K562 (cell line): ENCODE data around the gene RYR3. TPM values are rescaled to one million over a fixed set of nuclear protein-coding genes. Genes with fewer than 3 reads are reported as not detected.

Experiments
- ARHGAP35 ChIP-seq: fragments of 450-650 bp; IDR thresholded peaks from 2 replicates; pipeline ENCODE4 v1.6.1; 2018; ENCODE audit not compliant: partially characterized antibody
- BRD4 ChIP-seq: fragments of 200-600 bp; sonication (generic); IDR thresholded peaks from 2 replicates; pipeline ENCODE4 v1.6.1; 2017; ENCODE audit warnings: inconsistent platforms
- ETV6 ChIP-seq, 3 experiments: fragments of 150-350 bp in 1 of 3; sonication (generic) in 1 of 3; formaldehyde crosslinking in 1 of 3; IDR thresholded peaks; 2 replicates each; pipeline versions ENCODE4 v1.6.1 to v1.8.0; 2014 to 2022; ENCODE audit warnings: borderline replicate concordance in 2 of 3, low read depth in 2 of 3, antibody characterized with exemption in 1 of 3, low read length in 1 of 3, mild to moderate bottlenecking in 1 of 3, missing genetic modification reagents in 1 of 3
- FOXJ3 ChIP-seq: sonication (generic); formaldehyde crosslinking; IDR thresholded peaks from 2 replicates; pipeline ENCODE4 v1.4.0; 2020; ENCODE audit warnings: mild to moderate bottlenecking, missing genetic modification reagents
- FOXP4 ChIP-seq: sonication (generic); formaldehyde crosslinking; IDR thresholded peaks from 2 replicates; pipeline ENCODE4 v1.8.0; 2022; ENCODE audit warnings: mild to moderate bottlenecking, missing genetic modification reagents, borderline replicate concordance
- HNRNPK ChIP-seq: fragments of 200-400 bp; formaldehyde crosslinking; IDR thresholded peaks from one replicate; pipeline ENCODE4 v1.6.1; 2018; ENCODE audit warnings: mild to moderate bottlenecking, low read depth, low read length; ENCODE audit not compliant: poor library complexity, severe bottlenecking
- JUN ChIP-seq, 2 experiments: sonication (generic) in 1 of 2; formaldehyde crosslinking in 1 of 2; IDR thresholded peaks; 2 replicates each; pipeline versions ENCODE4 v1.6.1 to v1.8.0; 2012 to 2022; ENCODE audit warnings: borderline replicate concordance in 2 of 2, mild to moderate bottlenecking in 2 of 2, improper control_type of control experiment in 1 of 2, low read depth in 1 of 2, low read length in 1 of 2, missing genetic modification reagents in 1 of 2
- RNF2 ChIP-seq: sonication (generic); IDR thresholded peaks from 2 replicates; pipeline ENCODE4 v1.6.1; 2016
- VEZF1 ChIP-seq: fragments of 200-800 bp; sonication (Bioruptor generic); IDR thresholded peaks from 2 replicates; pipeline ENCODE4 v1.6.1; 2017; ENCODE audit warnings: missing genetic modification characterization, missing compliant biosample characterization
- ZNF79 ChIP-seq: fragments of 250-450 bp; sonication (Bioruptor Pico); IDR thresholded peaks from 2 replicates; pipeline ENCODE4 v1.4.0; 2020; ENCODE audit warnings: low read depth, mild to moderate bottlenecking, moderate library complexity
- polyA plus RNA-seq, 8 experiments: library from polyadenylated mRNA; depleted of rRNA in 4 of 8; stranded (reverse) in 5 of 8; unstranded in 3 of 8; fragments of >200 nt; fragmentation: Nextera tagmentation in 2 of 8; fragmentation: Illumina TruSeq in 1 of 8; extraction: Ambion mirVana in 2 of 8; extraction: Trizol in 1 of 8; gene quantifications; 2 replicates each; pipeline versions ENCODE4 v1.2.1 to v1.2.3, GENCODE V29; 2011 to 2014; ENCODE audit warnings: inconsistent platforms in 1 of 8, missing spikeins in 1 of 8
- total RNA-seq, 7 experiments: library from RNA; depleted of rRNA in 6 of 7; stranded (reverse); fragments of >200 nt in 6 of 7; fragmentation: Illumina TruSeq in 2 of 7; extraction: Trizol in 2 of 7; gene quantifications; 2 replicates each; pipeline versions ENCODE4 v1.2.1 to v1.2.3, GENCODE V29; 2011 to 2021; ENCODE audit warnings: low replicate concordance in 1 of 7
- TF ChIP-seq, protein P1 (sequence below): sonication (generic); formaldehyde crosslinking; IDR thresholded peaks from 2 replicates; pipeline ENCODE4 v1.8.1; 2023; ENCODE audit warnings: mild to moderate bottlenecking, missing genetic modification reagents

Gene RYR3
- total and polyA plus RNA-seq, 9 of the 15 experiments (the other 6 are each of a cell fraction or from before 2014, with no cell fraction given): 0.04 TPM; not detected in 8

DNA sequence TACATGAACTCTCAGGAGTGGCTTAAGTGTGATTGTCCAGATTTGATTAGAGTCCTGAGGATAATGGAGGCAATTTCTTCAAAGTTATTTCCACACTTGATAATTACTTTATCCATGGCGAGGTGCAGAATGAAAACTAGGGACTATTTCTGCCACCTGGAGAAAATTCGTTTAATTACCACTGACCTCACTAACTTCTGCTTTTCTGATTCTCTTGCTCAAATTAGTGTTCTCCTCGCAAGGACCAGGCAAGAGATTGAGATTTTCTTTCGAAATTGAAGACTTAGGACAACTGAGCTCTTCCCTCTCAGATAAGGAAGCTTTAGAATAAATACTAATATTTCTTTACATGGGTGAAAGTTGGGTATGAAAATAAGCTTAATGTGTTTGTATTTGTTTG lies 135.2 kb downstream of the RYR3 start (continued):
- TF ChIP-seq FOXP4 (no peak), BRD4 (no peak), FOXJ3 (CRISPR knock-in tag) (no peak), VEZF1 (no peak), HNRNPK (no peak), JUN (IDR thresholded peaks at IDR 0.05; ENCODE audit: borderline replicate concordance, low read depth, low read length) (no peak), JUN (CRISPR knock-in tag; IDR thresholded peaks at IDR 0.05; ENCODE audit: borderline replicate concordance) (no peak), ARHGAP35 (no peak), RNF2 (no peak), ETV6 (IDR thresholded peaks at IDR 0.05; ENCODE audit: borderline replicate concordance in 1 of 2, low read depth in 2 of 2, low read length in 1 of 2) (no peak), ETV6 (CRISPR knock-in tag; IDR thresholded peaks at IDR 0.05; ENCODE audit: borderline replicate concordance) (no peak), ZNF79 (no peak)
- TF ChIP-seq, protein P1, sequence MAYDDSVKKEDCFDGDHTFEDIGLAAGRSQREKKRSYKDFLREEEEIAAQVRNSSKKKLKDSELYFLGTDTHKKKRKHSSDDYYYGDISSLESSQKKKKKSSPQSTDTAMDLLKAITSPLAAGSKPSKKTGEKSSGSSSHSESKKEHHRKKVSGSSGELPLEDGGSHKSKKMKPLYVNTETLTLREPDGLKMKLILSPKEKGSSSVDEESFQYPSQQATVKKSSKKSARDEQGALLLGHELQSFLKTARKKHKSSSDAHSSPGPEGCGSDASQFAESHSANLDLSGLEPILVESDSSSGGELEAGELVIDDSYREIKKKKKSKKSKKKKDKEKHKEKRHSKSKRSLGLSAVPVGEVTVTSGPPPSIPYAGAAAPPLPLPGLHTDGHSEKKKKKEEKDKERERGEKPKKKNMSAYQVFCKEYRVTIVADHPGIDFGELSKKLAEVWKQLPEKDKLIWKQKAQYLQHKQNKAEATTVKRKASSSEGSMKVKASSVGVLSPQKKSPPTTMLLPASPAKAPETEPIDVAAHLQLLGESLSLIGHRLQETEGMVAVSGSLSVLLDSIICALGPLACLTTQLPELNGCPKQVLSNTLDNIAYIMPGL (CRISPR knock-in tag): no peak
